ENCODE data around the gene APLP1. TPM values are rescaled to one million over a fixed set of nuclear protein-coding genes. Genes with fewer than 3 reads are reported as not detected.

The APLP1 gene
- total RNA-seq, 1 experiment from 2014 or later, result 15.5 TPM

DNA sequence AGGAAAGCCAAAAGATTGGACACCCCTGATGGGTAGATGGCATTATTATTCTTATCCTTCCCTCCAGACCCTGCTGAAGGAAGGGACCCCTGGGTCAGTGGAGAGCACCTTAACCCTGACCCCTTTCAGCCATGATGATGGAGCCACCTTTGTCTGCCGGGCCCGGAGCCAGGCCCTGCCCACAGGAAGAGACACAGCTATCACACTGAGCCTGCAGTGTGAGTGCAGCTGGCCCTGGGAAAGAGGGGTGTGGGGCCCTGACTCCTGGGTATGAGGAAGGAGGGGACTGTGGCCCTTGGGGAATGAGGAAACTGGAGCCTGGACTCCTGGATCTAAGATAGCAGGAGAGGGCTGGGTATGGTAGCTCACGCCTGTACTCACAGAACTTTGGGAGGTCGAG lies 9.0 kb upstream of the APLP1 start:
- Mint-ChIP-seq H3K4me1 (peaks cover 28% of the 10 kb centered on the region), H3K27ac (no peak overlapping the region), H3K4me3 (peak overlapping the region; percentile 35), H3K9me3 (no peaks in the 10 kb centered on the region), H3K36me3 (no peaks in the 10 kb centered on the region), H3K27me3 (ENCODE audit: low read depth) (peaks cover 94% of the 10 kb centered on the region)
- TF ChIP-seq NFATC4 (CRISPR knock-in tag; IDR thresholded peaks at IDR 0.05) (no peak), ESRRA (CRISPR knock-in tag; IDR thresholded peaks at IDR 0.05; ENCODE audit: borderline replicate concordance) (no peak), SMAD3 (CRISPR knock-in tag; IDR thresholded peaks at IDR 0.05; ENCODE audit: borderline replicate concordance) (no peak), ZNF317 (CRISPR knock-in tag; IDR thresholded peaks at IDR 0.05; ENCODE audit: borderline replicate concordance, low read depth) (no peak), ELF4 (CRISPR knock-in tag; IDR thresholded peaks at IDR 0.05; ENCODE audit: low read depth) (no peak), TEAD4 (CRISPR knock-in tag; IDR thresholded peaks at IDR 0.05) (no peak), TP53 (CRISPR knock-in tag; IDR thresholded peaks at IDR 0.05) (no peak), SMAD4 (CRISPR knock-in tag; IDR thresholded peaks at IDR 0.05) (no peak), ZNF512 (CRISPR knock-in tag; IDR thresholded peaks at IDR 0.05; ENCODE audit: borderline replicate concordance) (no peak), ATF2 (CRISPR knock-in tag; IDR thresholded peaks at IDR 0.05; ENCODE audit: borderline replicate concordance, low read depth) (no peak), ZNF425 (CRISPR knock-in tag; conservative IDR thresholded peaks at IDR 0.05) (no peak), FOXP4 (CRISPR knock-in tag; IDR thresholded peaks at IDR 0.05) (no peak), GABPB1 (CRISPR knock-in tag; IDR thresholded peaks at IDR 0.05) (no peak), ZNF671 (CRISPR knock-in tag; IDR thresholded peaks at IDR 0.05) (no peak), NR1H2 (CRISPR knock-in tag; IDR thresholded peaks at IDR 0.05) (no peak), NFE2L1 (CRISPR knock-in tag; IDR thresholded peaks at IDR 0.05) (no peak)
- TF ChIP-seq, protein P1, sequence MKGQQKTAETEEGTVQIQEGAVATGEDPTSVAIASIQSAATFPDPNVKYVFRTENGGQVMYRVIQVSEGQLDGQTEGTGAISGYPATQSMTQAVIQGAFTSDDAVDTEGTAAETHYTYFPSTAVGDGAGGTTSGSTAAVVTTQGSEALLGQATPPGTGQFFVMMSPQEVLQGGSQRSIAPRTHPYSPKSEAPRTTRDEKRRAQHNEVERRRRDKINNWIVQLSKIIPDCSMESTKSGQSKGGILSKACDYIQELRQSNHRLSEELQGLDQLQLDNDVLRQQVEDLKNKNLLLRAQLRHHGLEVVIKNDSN (CRISPR knock-in tag; IDR thresholded peaks at IDR 0.05), result no peak
- TF ChIP-seq, protein P2, sequence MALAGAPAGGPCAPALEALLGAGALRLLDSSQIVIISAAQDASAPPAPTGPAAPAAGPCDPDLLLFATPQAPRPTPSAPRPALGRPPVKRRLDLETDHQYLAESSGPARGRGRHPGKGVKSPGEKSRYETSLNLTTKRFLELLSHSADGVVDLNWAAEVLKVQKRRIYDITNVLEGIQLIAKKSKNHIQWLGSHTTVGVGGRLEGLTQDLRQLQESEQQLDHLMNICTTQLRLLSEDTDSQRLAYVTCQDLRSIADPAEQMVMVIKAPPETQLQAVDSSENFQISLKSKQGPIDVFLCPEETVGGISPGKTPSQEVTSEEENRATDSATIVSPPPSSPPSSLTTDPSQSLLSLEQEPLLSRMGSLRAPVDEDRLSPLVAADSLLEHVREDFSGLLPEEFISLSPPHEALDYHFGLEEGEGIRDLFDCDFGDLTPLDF (CRISPR knock-in tag; IDR thresholded peaks at IDR 0.05), result no peak
- POLR2A ChIA-PET, result interaction anchor here (0.5 kb wide), 1 partner anchor 86 kb away, joined by 3 read pairs; no protein-coding TSS in a partner anchor
- ATAC-seq, result no peak
- DNase-seq (ENCODE audit: low spot score), result no peak
- CTCF ChIA-PET, result interaction anchor here (1.2 to 3.2 kb wide), 4 partner anchors 9 to 74 kb away, joined by 4 to 36 read pairs (median 25); partner anchors contain the start of gene APLP1

All from WTC11 (cell line).